IgD-negative memory B cell (primary cell): ENCODE measurements around the gene NRTN. TPM values are rescaled to one million over a fixed set of nuclear protein-coding genes. Genes with fewer than 3 reads are reported as not detected.
"Not testable (repeated sequence)": the region's sequence is repeated elsewhere in the genome, so short reads cannot be mapped to it uniquely, and the experiment has no call there.

Source experiments
- H3K27ac Mint-ChIP-seq, 3 donors: one replicate each; pipeline ENCODE4 v1.8.0; 2020 to 2022; ENCODE audit warnings: mild to moderate bottlenecking in 3 of 3, mixed read lengths in 3 of 3, moderate library complexity in 1 of 3
- H3K27me3 Mint-ChIP-seq: one replicate; pipeline ENCODE4 v1.8.0; 2021; ENCODE audit warnings: mixed read lengths
- H3K36me3 Mint-ChIP-seq: one replicate; pipeline ENCODE4 v1.8.0; 2020; ENCODE audit warnings: mild to moderate bottlenecking, mixed read lengths
- H3K4me1 Mint-ChIP-seq, 3 donors: one replicate each; pipeline ENCODE4 v1.8.0; 2020 to 2022; ENCODE audit warnings: mixed read lengths in 3 of 3, mild to moderate bottlenecking in 1 of 3
- H3K4me3 Mint-ChIP-seq, 4 donors: one replicate each; pipeline ENCODE4 v1.8.0; 2020 to 2022; ENCODE audit warnings: mild to moderate bottlenecking in 4 of 4, mixed read lengths in 4 of 4, moderate library complexity in 3 of 4
- H3K9me3 Mint-ChIP-seq, 3 donors: one replicate each; pipeline ENCODE4 v1.8.0; 2020 to 2021; ENCODE audit warnings: mixed read lengths in 3 of 3, mild to moderate bottlenecking in 1 of 3
- polyA plus RNA-seq: library from polyadenylated mRNA; unstranded; fragments of 300-500 nt; fragmentation: Illumina TruSeq; gene quantifications from one replicate; pipeline ENCODE4 v1.2.3, GENCODE V29; 2021

NRTN gene
- not detected for polyA plus RNA-seq

GRCh38 chr19:5804516-5805461 is at the start of gene NRTN:
Gene NRTN, plus strand, starts transcription at chr19:5805067. Its CDS starts 19,099 bp downstream, at chr19:5824166.
- Mint-ChIP-seq H3K36me3 (no peaks in the 10 kb centered on the region), H3K27ac (peak within 1 kb of the TSS; percentile 13 to 85 (median 73)), H3K27me3 (peaks cover 32% of the 10 kb centered on the region), H3K4me1 (peaks cover 0 to 5% (median 4%) of the 10 kb centered on the region in 3 donors), H3K9me3 (no peaks in the 10 kb centered on the region), H3K4me3 (peak within 1 kb of the TSS in 2 of 4 donors; percentile 79 to 84)

- Mint-ChIP-seq H3K27ac (no peak overlapping the region), H3K4me3 (no peak overlapping the region), H3K27me3 (peaks cover 7% of the 10 kb centered on the region), H3K4me1 (no peaks in the 10 kb centered on the region), H3K9me3 (peaks cover 0 to 3% (median 1%) of the 10 kb centered on the region in 3 donors), H3K36me3 (no peaks in the 10 kb centered on the region)
Observed at GRCh38 chr19:5762608-5763217, 42.2 kb upstream of the NRTN start.

- Mint-ChIP-seq H3K4me1 (peaks cover 0 to 2% (median 0%) of the 10 kb centered on the region in 3 donors), H3K4me3 (no peak overlapping the region), H3K27ac (no peak overlapping the region), H3K27me3 (peaks cover 4% of the 10 kb centered on the region), H3K9me3 (peaks cover 0 to 3% (median 1%) of the 10 kb centered on the region in 3 donors), H3K36me3 (no peaks in the 10 kb centered on the region)
Observed at GRCh38 chr19:5765220-5765619, 39.6 kb upstream of the NRTN start.

GRCh38 chr19:5767949-5768348 is 36.9 kb upstream of the NRTN start:
- Mint-ChIP-seq H3K4me3 (no peak overlapping the region), H3K36me3 (no peaks in the 10 kb centered on the region), H3K4me1 (peaks cover 0 to 2% (median 0%) of the 10 kb centered on the region in 3 donors), H3K9me3 (peaks cover 0 to 1% (median 0%) of the 10 kb centered on the region in 3 donors), H3K27ac (no peak overlapping the region), H3K27me3 (no peaks in the 10 kb centered on the region)

- Mint-ChIP-seq H3K4me1 (peaks cover 0 to 2% (median 0%) of the 10 kb centered on the region in 3 donors), H3K4me3 (no peak overlapping the region)
Observed at GRCh38 chr19:5772416-5772815, 32.5 kb upstream of the NRTN start.

GRCh38 chr19:5773276-5773675 is 31.6 kb upstream of the NRTN start:
- Mint-ChIP-seq H3K27me3 (peaks cover 1% of the 10 kb centered on the region), H3K36me3 (no peaks in the 10 kb centered on the region), H3K4me3 (no peak overlapping the region), H3K4me1 (no peaks in the 10 kb centered on the region), H3K9me3 (no peaks in the 10 kb centered on the region), H3K27ac (no peak overlapping the region)

More at GRCh38 chr19:5772416-5772815, 32.5 kb upstream of the NRTN start:
- H3K9me3 Mint-ChIP-seq: no peaks in the 10 kb centered on the region
- H3K27ac Mint-ChIP-seq: no peak overlapping the region
- no peaks in the 10 kb centered on the region for H3K36me3 Mint-ChIP-seq
- H3K27me3 Mint-ChIP-seq: peaks cover 1% of the 10 kb centered on the region

GRCh38 chr19:5774921-5775320 is 29.9 kb upstream of the NRTN start:
- H3K9me3 Mint-ChIP-seq: no peaks in the 10 kb centered on the region
- no peaks in the 10 kb centered on the region for H3K4me1 Mint-ChIP-seq
- H3K4me3 Mint-ChIP-seq: no peak overlapping the region
- H3K27me3 Mint-ChIP-seq: peaks cover 1% of the 10 kb centered on the region
- no peaks in the 10 kb centered on the region for H3K36me3 Mint-ChIP-seq
- no peak overlapping the region for H3K27ac Mint-ChIP-seq

GRCh38 chr19:5775668-5776309 is 29.1 kb upstream of the NRTN start:
- Mint-ChIP-seq H3K27me3 (peaks cover 1% of the 10 kb centered on the region), H3K36me3 (no peaks in the 10 kb centered on the region), H3K27ac (peak overlapping the region in 1 of 3 donors; percentile 13), H3K4me3 (no peak overlapping the region), H3K4me1 (no peaks in the 10 kb centered on the region), H3K9me3 (no peaks in the 10 kb centered on the region)

- Mint-ChIP-seq H3K9me3 (no peaks in the 10 kb centered on the region), H3K4me3 (no peak overlapping the region), H3K27me3 (peaks cover 1% of the 10 kb centered on the region), H3K36me3 (no peaks in the 10 kb centered on the region), H3K27ac (no peak overlapping the region), H3K4me1 (no peaks in the 10 kb centered on the region)
Observed at GRCh38 chr19:5778402-5778801, 26.5 kb upstream of the NRTN start.

- not testable (repeated sequence) for H3K4me3 Mint-ChIP-seq, H3K27me3 Mint-ChIP-seq, H3K9me3 Mint-ChIP-seq, H3K27ac Mint-ChIP-seq, H3K36me3 Mint-ChIP-seq, H3K4me1 Mint-ChIP-seq
Observed at GRCh38 chr19:5780916-5781315, 24.0 kb upstream of the NRTN start.

- Mint-ChIP-seq H3K36me3 (peaks cover 7% of the 10 kb centered on the region), H3K27ac (no peak overlapping the region), H3K4me1 (no peaks in the 10 kb centered on the region), H3K27me3 (no peaks in the 10 kb centered on the region), H3K9me3 (no peaks in the 10 kb centered on the region), H3K4me3 (no peak overlapping the region)
Observed at GRCh38 chr19:5782322-5782721, 22.5 kb upstream of the NRTN start.

- no peaks in the 10 kb centered on the region for H3K9me3 Mint-ChIP-seq
- H3K4me1 Mint-ChIP-seq: no peaks in the 10 kb centered on the region
- no peak overlapping the region for H3K27ac Mint-ChIP-seq
- H3K4me3 Mint-ChIP-seq: no peak overlapping the region
- H3K36me3 Mint-ChIP-seq: peaks cover 7% of the 10 kb centered on the region
- no peaks in the 10 kb centered on the region for H3K27me3 Mint-ChIP-seq
Observed at GRCh38 chr19:5782945-5783919, 21.6 kb upstream of the NRTN start.

GRCh38 chr19:5784581-5785147 is 20.2 kb upstream of the NRTN start, which contains the start of gene PRR22:
Gene PRR22, minus strand, starts transcription at chr19:5784746. Its CDS starts 86 bp downstream, at chr19:5784660.
- Mint-ChIP-seq H3K36me3 (peaks cover 10% of the 10 kb centered on the region), H3K4me3 (no peak within 1 kb of the TSS), H3K9me3 (no peaks in the 10 kb centered on the region), H3K4me1 (peaks cover 0 to 2% (median 2%) of the 10 kb centered on the region in 3 donors), H3K27ac (peak within 1 kb of the TSS in 1 of 3 donors; percentile 34), H3K27me3 (no peaks in the 10 kb centered on the region)

- H3K4me3 Mint-ChIP-seq: no peak overlapping the region
- H3K27me3 Mint-ChIP-seq: no peaks in the 10 kb centered on the region
- peaks cover 0 to 2% (median 0%) of the 10 kb centered on the region in 3 donors for H3K9me3 Mint-ChIP-seq
- peaks cover 11% of the 10 kb centered on the region for H3K36me3 Mint-ChIP-seq
- peaks cover 3 to 7% (median 6%) of the 10 kb centered on the region in 3 donors for H3K4me1 Mint-ChIP-seq
- H3K27ac Mint-ChIP-seq: peak overlapping the region in 1 of 3 donors; percentile 34
Observed at GRCh38 chr19:5785423-5785822, 19.4 kb upstream of the NRTN start.
